WTC11 (cell line): ENCODE data around the gene POU3F3. TPM values are rescaled to one million over a fixed set of nuclear protein-coding genes. Genes with fewer than 3 reads are reported as not detected.

ENCODE experiments used
- ATAC-seq: fragments of 200-7000 bp; cut with Tn5 transposase; 2 replicates; pipeline ENCODE4 v1.10.0; 2021; ENCODE audit warnings: mild to moderate bottlenecking, moderate library complexity
- CTCF ChIA-PET: fragments of 300-600 bp; sonication (Branson Sonifier 250); formaldehyde crosslinking; loops from one replicate; lab custom pipeline; 2021; ENCODE audit warnings: antibody characterized with exemption; lab: Charles Lee
- POLR2A ChIA-PET: fragments of 350-600 bp; sonication (Branson Sonifier 250); formaldehyde crosslinking; loops from one replicate; lab custom pipeline; 2021; ENCODE audit warnings: antibody characterized with exemption; lab: Charles Lee
- DNase-seq: peaks from one replicate; pipeline ENCODE4 v3.0.0; 2021; ENCODE audit warnings: low spot score
- H3K27ac Mint-ChIP-seq: 2 replicates; pipeline ENCODE4 v1.8.0; 2021; ENCODE audit warnings: mixed read lengths
- H3K27me3 Mint-ChIP-seq: 2 replicates; pipeline ENCODE4 v1.8.0; 2021; ENCODE audit warnings: low read depth, mild to moderate bottlenecking, moderate library complexity, mixed read lengths
- H3K36me3 Mint-ChIP-seq: 2 replicates; pipeline ENCODE4 v1.8.0; 2021; ENCODE audit warnings: mixed read lengths
- H3K4me1 Mint-ChIP-seq: 2 replicates; pipeline ENCODE4 v1.8.0; 2022; ENCODE audit warnings: mixed read lengths
- H3K4me3 Mint-ChIP-seq: 2 replicates; pipeline ENCODE4 v1.8.0; 2021; ENCODE audit warnings: mild to moderate bottlenecking, moderate library complexity, mixed read lengths
- H3K9me3 Mint-ChIP-seq: 2 replicates; pipeline ENCODE4 v1.8.0; 2021; ENCODE audit warnings: mixed read lengths
- ATF1 ChIP-seq: sonication (generic); formaldehyde crosslinking; IDR thresholded peaks from 2 replicates; pipeline ENCODE4 v1.8.1; 2023; ENCODE audit warnings: mild to moderate bottlenecking, moderate library complexity, missing genetic modification reagents
- FOXJ3 ChIP-seq: sonication (generic); formaldehyde crosslinking; IDR thresholded peaks from 2 replicates; pipeline ENCODE4 v1.9.0; 2021; ENCODE audit warnings: missing genetic modification reagents, mild to moderate bottlenecking, borderline replicate concordance
- FOXK1 ChIP-seq: sonication (generic); formaldehyde crosslinking; IDR thresholded peaks from 2 replicates; pipeline ENCODE4 v1.8.0; 2022; ENCODE audit warnings: mild to moderate bottlenecking, moderate library complexity, missing genetic modification reagents
- FOXP1 ChIP-seq: sonication (generic); formaldehyde crosslinking; IDR thresholded peaks from 2 replicates; pipeline ENCODE4 v1.8.0; 2022; ENCODE audit warnings: missing genetic modification reagents, mild to moderate bottlenecking, moderate library complexity, borderline replicate concordance
- GABPB1 ChIP-seq: sonication (generic); formaldehyde crosslinking; IDR thresholded peaks from 2 replicates; pipeline ENCODE4 v1.8.1; 2023; ENCODE audit warnings: mild to moderate bottlenecking, missing genetic modification reagents
- GTF2I ChIP-seq: fragments of 250-450 bp; sonication (Bioruptor Pico); conservative IDR thresholded peaks from 2 replicates; pipeline ENCODE4 v1.4.0; 2021; ENCODE audit warnings: mild to moderate bottlenecking
- IRF2 ChIP-seq: sonication (generic); formaldehyde crosslinking; IDR thresholded peaks from 2 replicates; pipeline ENCODE4 v1.8.0; 2022; ENCODE audit warnings: low read depth, missing genetic modification reagents, borderline replicate concordance
- MYBL2 ChIP-seq: sonication (generic); formaldehyde crosslinking; IDR thresholded peaks from 2 replicates; pipeline ENCODE4 v1.8.1; 2023; ENCODE audit warnings: mild to moderate bottlenecking, moderate library complexity, missing genetic modification reagents
- NR2C2 ChIP-seq: sonication (generic); formaldehyde crosslinking; IDR thresholded peaks from 2 replicates; pipeline ENCODE4 v1.8.0; 2022; ENCODE audit warnings: mild to moderate bottlenecking, missing genetic modification reagents
- RELA ChIP-seq: sonication (generic); formaldehyde crosslinking; IDR thresholded peaks from 2 replicates; pipeline ENCODE4 v1.8.1; 2022; ENCODE audit warnings: missing genetic modification reagents, mild to moderate bottlenecking, borderline replicate concordance
- SMAD3 ChIP-seq: sonication (generic); formaldehyde crosslinking; IDR thresholded peaks from 2 replicates; pipeline ENCODE4 v1.8.0; 2022; ENCODE audit warnings: missing genetic modification reagents, mild to moderate bottlenecking, borderline replicate concordance
- TEAD1 ChIP-seq: sonication (generic); formaldehyde crosslinking; IDR thresholded peaks from 2 replicates; pipeline ENCODE4 v1.8.0; 2022; ENCODE audit warnings: mild to moderate bottlenecking, missing genetic modification reagents
- ZNF423 ChIP-seq: fragments of 250-450 bp; sonication (Bioruptor Pico); IDR thresholded peaks from 2 replicates; pipeline ENCODE4 v2.1.2; 2022; ENCODE audit warnings: mild to moderate bottlenecking, moderate library complexity
- ZNF671 ChIP-seq: fragments of 250-450 bp; sonication (Bioruptor Pico); IDR thresholded peaks from 2 replicates; pipeline ENCODE4 v1.8.0; 2021; ENCODE audit warnings: mild to moderate bottlenecking
- total RNA-seq: library from RNA; stranded (reverse); gene quantifications from 3 replicates; pipeline ENCODE4 v1.2.3, GENCODE V29; 2021
- TF ChIP-seq, protein P1 (sequence below): sonication (generic); formaldehyde crosslinking; IDR thresholded peaks from 2 replicates; pipeline ENCODE4 v1.8.0; 2023; ENCODE audit warnings: mild to moderate bottlenecking, missing genetic modification reagents
- TF ChIP-seq, protein P2 (sequence below): sonication (generic); formaldehyde crosslinking; IDR thresholded peaks from 2 replicates; pipeline ENCODE4 v1.8.1; 2022; ENCODE audit warnings: missing genetic modification reagents, borderline replicate concordance
- TF ChIP-seq, protein P3 (sequence below): sonication (generic); formaldehyde crosslinking; IDR thresholded peaks from 2 replicates; pipeline ENCODE4 v1.8.0; 2023; ENCODE audit warnings: missing genetic modification reagents
- TF ChIP-seq, protein P4 (sequence below): sonication (generic); formaldehyde crosslinking; IDR thresholded peaks from 2 replicates; pipeline ENCODE4 v1.8.1; 2023; ENCODE audit warnings: mild to moderate bottlenecking, missing genetic modification reagents, moderate library complexity
- TF ChIP-seq, protein P5 (sequence below): sonication (generic); formaldehyde crosslinking; IDR thresholded peaks from 2 replicates; pipeline ENCODE4 v1.8.1; 2023; ENCODE audit warnings: mild to moderate bottlenecking, missing genetic modification reagents
- TF ChIP-seq, protein P6 (sequence below): sonication (generic); formaldehyde crosslinking; IDR thresholded peaks from 2 replicates; pipeline ENCODE4 v1.8.0; 2023; ENCODE audit warnings: missing genetic modification reagents, mild to moderate bottlenecking, borderline replicate concordance

Gene POU3F3
- total RNA-seq, 1 experiment from 2014 or later: not detected

DNA sequence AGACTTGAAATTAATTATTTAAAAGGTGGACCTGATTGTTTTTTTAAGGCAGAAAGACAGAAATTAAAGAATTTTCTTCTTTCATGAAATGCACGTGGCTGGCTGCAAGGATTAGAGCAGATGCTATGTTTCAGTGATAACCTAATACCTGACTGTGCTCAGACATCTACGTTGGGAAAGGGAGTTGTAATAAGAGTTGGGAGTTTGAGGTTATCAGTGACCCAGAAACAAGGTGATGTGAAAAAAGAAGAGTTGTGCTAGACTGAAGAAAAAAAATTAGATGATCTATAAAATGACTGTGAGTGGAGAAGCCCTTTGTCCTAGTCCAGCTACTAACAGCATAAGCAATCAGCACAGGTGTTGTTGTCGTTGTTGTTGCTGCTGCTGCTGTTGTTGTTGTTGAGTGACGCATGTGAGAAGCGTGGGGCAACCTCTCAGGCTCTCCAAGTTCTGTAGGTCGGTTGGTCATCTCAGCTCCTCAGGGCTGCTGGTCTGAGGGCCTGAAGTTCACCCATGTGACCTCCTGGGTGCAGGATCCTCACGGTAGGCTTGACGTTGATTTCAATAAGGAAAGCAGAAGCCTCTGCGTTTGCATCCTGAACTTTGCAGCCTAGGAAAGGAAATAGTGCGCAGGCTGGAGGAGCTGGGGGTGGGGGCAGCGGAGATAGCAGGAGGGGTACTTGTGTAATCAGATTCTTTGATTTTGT, 7.6 kb downstream of the POU3F3 start:
- Mint-ChIP-seq H3K27me3 (peaks cover 99% of the 10 kb centered on the region), H3K27ac (no peak overlapping the region), H3K36me3 (no peaks in the 10 kb centered on the region; the same call in 1 of the 2 replicates), H3K4me3 (peak overlapping the region; percentile 82), H3K9me3 (no peaks in the 10 kb centered on the region), H3K4me1 (peaks cover 56% of the 10 kb centered on the region)
- peak; percentile 2; the same call in 1 of the 2 replicates for ATAC-seq
- CTCF ChIA-PET: interaction anchor here (1.5 to 1.8 kb wide), 3 partner anchors 11 to 13 kb away, joined by 3 to 14 read pairs (median 8); no protein-coding TSS in a partner anchor
- no peak for DNase-seq
- POLR2A ChIA-PET: interaction anchor here (0.6 to 1.0 kb wide), 6 partner anchors 11 to 241 kb away, joined by 3 to 5 read pairs (median 3); no protein-coding TSS in a partner anchor
- TF ChIP-seq SMAD3 (CRISPR knock-in tag) (no peak), GTF2I (CRISPR knock-in tag) (no peak), ATF1 (CRISPR knock-in tag) (no peak), NR2C2 (CRISPR knock-in tag) (no peak), IRF2 (CRISPR knock-in tag) (no peak)
- TF ChIP-seq, protein P1, sequence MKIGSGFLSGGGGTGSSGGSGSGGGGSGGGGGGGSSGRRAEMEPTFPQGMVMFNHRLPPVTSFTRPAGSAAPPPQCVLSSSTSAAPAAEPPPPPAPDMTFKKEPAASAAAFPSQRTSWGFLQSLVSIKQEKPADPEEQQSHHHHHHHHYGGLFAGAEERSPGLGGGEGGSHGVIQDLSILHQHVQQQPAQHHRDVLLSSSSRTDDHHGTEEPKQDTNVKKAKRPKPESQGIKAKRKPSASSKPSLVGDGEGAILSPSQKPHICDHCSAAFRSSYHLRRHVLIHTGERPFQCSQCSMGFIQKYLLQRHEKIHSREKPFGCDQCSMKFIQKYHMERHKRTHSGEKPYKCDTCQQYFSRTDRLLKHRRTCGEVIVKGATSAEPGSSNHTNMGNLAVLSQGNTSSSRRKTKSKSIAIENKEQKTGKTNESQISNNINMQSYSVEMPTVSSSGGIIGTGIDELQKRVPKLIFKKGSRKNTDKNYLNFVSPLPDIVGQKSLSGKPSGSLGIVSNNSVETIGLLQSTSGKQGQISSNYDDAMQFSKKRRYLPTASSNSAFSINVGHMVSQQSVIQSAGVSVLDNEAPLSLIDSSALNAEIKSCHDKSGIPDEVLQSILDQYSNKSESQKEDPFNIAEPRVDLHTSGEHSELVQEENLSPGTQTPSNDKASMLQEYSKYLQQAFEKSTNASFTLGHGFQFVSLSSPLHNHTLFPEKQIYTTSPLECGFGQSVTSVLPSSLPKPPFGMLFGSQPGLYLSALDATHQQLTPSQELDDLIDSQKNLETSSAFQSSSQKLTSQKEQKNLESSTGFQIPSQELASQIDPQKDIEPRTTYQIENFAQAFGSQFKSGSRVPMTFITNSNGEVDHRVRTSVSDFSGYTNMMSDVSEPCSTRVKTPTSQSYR: no peak
- TF ChIP-seq, protein P2, sequence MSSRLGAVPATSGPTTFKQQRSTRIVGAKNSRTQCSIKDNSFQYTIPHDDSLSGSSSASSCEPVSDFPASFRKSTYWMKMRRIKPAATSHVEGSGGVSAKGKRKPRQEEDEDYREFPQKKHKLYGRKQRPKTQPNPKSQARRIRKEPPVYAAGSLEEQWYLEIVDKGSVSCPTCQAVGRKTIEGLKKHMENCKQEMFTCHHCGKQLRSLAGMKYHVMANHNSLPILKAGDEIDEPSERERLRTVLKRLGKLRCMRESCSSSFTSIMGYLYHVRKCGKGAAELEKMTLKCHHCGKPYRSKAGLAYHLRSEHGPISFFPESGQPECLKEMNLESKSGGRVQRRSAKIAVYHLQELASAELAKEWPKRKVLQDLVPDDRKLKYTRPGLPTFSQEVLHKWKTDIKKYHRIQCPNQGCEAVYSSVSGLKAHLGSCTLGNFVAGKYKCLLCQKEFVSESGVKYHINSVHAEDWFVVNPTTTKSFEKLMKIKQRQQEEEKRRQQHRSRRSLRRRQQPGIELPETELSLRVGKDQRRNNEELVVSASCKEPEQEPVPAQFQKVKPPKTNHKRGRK: no peak
- TF ChIP-seq, protein P3, sequence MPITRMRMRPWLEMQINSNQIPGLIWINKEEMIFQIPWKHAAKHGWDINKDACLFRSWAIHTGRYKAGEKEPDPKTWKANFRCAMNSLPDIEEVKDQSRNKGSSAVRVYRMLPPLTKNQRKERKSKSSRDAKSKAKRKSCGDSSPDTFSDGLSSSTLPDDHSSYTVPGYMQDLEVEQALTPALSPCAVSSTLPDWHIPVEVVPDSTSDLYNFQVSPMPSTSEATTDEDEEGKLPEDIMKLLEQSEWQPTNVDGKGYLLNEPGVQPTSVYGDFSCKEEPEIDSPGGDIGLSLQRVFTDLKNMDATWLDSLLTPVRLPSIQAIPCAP (CRISPR knock-in tag): no peak
- TF ChIP-seq, protein P4, sequence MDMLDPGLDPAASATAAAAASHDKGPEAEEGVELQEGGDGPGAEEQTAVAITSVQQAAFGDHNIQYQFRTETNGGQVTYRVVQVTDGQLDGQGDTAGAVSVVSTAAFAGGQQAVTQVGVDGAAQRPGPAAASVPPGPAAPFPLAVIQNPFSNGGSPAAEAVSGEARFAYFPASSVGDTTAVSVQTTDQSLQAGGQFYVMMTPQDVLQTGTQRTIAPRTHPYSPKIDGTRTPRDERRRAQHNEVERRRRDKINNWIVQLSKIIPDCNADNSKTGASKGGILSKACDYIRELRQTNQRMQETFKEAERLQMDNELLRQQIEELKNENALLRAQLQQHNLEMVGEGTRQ (CRISPR knock-in tag): peak; percentile 2; the same call in 1 of the 2 replicates

DNA sequence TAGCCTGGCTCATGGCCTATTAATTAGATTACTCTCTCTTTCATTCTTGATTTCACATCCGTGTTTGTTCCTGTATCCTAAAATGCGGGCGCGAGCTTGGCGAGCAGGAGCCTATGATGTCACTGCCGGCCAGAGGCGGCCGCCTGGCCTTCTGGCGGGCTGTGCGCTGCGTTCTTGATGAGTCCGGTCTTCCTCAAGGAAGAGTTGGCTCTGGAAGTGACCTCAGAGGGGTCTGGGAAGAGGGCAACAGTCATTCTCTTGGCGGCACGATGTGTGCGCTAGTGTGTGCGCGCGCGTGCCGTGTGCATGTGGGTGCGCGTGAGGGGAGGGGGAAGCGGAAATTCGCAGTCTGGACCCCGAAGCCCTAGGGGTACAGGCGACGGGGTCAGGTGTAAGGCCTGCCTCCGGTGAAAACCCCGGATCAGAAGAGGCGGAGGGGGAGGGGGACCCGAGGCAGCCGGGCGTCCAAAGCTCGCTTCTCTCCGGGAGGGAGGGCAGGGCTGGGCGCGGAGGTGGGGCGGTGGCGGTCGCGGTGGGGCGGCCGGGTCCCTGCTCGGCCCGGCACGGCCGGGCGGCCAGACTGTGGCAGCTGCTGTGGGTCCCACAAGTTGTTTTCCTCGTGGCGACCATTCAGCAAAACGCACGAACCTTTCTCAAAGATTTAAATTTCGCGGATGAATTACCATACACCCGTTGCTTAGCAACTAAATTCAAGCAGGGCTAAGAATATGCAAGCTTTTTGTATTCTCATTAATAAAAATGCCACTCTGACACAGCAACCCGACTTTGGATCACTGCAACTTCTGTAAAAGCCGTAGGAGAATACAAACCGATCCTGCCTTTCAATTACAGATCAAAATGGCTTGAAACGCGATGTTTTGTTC, 8.4 kb downstream of the POU3F3 start:
- peak overlapping the region; percentile 28 for H3K27ac Mint-ChIP-seq
- DNase-seq (peak; percentile 78), ATAC-seq (peak; percentile 55)
- H3K4me3 Mint-ChIP-seq: peak overlapping the region; percentile 82
- no peaks in the 10 kb centered on the region for H3K9me3 Mint-ChIP-seq
- POLR2A ChIA-PET: interaction anchor here (0.6 to 1.0 kb wide), 6 partner anchors 10 to 240 kb away, joined by 3 to 5 read pairs (median 3); no protein-coding TSS in a partner anchor
- CTCF ChIA-PET: interaction anchor here (1.5 to 1.8 kb wide), 3 partner anchors 10 to 12 kb away, joined by 3 to 14 read pairs (median 8); no protein-coding TSS in a partner anchor
- peaks cover 99% of the 10 kb centered on the region for H3K27me3 Mint-ChIP-seq
- no peaks in the 10 kb centered on the region; the same call in 1 of the 2 replicates for H3K36me3 Mint-ChIP-seq
- peaks cover 58% of the 10 kb centered on the region for H3K4me1 Mint-ChIP-seq
- TF ChIP-seq ZNF423 (CRISPR knock-in tag) (no peak), FOXJ3 (no peak), RELA (CRISPR knock-in tag) (no peak), GABPB1 (no peak), FOXK1 (CRISPR knock-in tag) (0 out of 2 replicates have a peak, but pooled peaks have one; percentile 36), TEAD1 (CRISPR knock-in tag) (no peak), ZNF671 (CRISPR knock-in tag) (no peak), MYBL2 (CRISPR knock-in tag) (0 out of 2 replicates have a peak, but pooled peaks have one; percentile 14), FOXP1 (CRISPR knock-in tag) (no peak; the same call in 1 of the 2 replicates)
- TF ChIP-seq, protein P5, sequence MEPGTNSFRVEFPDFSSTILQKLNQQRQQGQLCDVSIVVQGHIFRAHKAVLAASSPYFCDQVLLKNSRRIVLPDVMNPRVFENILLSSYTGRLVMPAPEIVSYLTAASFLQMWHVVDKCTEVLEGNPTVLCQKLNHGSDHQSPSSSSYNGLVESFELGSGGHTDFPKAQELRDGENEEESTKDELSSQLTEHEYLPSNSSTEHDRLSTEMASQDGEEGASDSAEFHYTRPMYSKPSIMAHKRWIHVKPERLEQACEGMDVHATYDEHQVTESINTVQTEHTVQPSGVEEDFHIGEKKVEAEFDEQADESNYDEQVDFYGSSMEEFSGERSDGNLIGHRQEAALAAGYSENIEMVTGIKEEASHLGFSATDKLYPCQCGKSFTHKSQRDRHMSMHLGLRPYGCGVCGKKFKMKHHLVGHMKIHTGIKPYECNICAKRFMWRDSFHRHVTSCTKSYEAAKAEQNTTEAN: peak; percentile 39; the same call in 1 of the 2 replicates
- TF ChIP-seq, protein P6, sequence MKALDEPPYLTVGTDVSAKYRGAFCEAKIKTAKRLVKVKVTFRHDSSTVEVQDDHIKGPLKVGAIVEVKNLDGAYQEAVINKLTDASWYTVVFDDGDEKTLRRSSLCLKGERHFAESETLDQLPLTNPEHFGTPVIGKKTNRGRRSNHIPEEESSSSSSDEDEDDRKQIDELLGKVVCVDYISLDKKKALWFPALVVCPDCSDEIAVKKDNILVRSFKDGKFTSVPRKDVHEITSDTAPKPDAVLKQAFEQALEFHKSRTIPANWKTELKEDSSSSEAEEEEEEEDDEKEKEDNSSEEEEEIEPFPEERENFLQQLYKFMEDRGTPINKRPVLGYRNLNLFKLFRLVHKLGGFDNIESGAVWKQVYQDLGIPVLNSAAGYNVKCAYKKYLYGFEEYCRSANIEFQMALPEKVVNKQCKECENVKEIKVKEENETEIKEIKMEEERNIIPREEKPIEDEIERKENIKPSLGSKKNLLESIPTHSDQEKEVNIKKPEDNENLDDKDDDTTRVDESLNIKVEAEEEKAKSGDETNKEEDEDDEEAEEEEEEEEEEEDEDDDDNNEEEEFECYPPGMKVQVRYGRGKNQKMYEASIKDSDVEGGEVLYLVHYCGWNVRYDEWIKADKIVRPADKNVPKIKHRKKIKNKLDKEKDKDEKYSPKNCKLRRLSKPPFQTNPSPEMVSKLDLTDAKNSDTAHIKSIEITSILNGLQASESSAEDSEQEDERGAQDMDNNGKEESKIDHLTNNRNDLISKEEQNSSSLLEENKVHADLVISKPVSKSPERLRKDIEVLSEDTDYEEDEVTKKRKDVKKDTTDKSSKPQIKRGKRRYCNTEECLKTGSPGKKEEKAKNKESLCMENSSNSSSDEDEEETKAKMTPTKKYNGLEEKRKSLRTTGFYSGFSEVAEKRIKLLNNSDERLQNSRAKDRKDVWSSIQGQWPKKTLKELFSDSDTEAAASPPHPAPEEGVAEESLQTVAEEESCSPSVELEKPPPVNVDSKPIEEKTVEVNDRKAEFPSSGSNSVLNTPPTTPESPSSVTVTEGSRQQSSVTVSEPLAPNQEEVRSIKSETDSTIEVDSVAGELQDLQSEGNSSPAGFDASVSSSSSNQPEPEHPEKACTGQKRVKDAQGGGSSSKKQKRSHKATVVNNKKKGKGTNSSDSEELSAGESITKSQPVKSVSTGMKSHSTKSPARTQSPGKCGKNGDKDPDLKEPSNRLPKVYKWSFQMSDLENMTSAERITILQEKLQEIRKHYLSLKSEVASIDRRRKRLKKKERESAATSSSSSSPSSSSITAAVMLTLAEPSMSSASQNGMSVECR (CRISPR knock-in tag): no peak
